HEK293T (cell line): Measurements from ENCODE around the gene SETDB2.

Experiments used
- CTCF ChIA-PET: fragments of 350-600 bp; formaldehyde crosslinking; extraction: SDS; loops from one replicate; lab custom pipeline; 2021; ENCODE audit warnings: antibody characterized with exemption, inconsistent platforms; lab: Yijun Ruan, JAX
- POLR2A ChIA-PET: fragments of 350-600 bp; formaldehyde crosslinking; extraction: SDS; loops from one replicate; lab custom pipeline; 2020; ENCODE audit warnings: antibody characterized with exemption, inconsistent platforms; lab: Yijun Ruan, JAX
- DNase-seq: peaks from one replicate; pipeline ENCODE4 v3.0.0; 2012; ENCODE audit warnings: mixed read lengths; ENCODE audit errors: extremely low spot score
- ARNT ChIP-seq: fragments of 450-650 bp; IDR thresholded peaks from 2 replicates; pipeline ENCODE4 v1.6.1; 2017; ENCODE audit warnings: mild to moderate bottlenecking
- BHLHE40 ChIP-seq: fragments of 450-650 bp; IDR thresholded peaks from 2 replicates; pipeline ENCODE4 v1.6.1; 2016; ENCODE audit warnings: mild to moderate bottlenecking, moderate library complexity, borderline replicate concordance
- CTBP1 ChIP-seq: fragments of 450-650 bp; IDR thresholded peaks from 2 replicates; pipeline ENCODE4 v1.6.1; 2016; ENCODE audit warnings: borderline replicate concordance
- ELF4 ChIP-seq: fragments of 450-650 bp; IDR thresholded peaks from 2 replicates; pipeline ENCODE4 v1.6.1; 2017; ENCODE audit warnings: antibody characterized with exemption
- FOXA1 ChIP-seq: fragments of 450-650 bp; IDR thresholded peaks from 2 replicates; pipeline ENCODE4 v1.6.1; 2016; ENCODE audit warnings: mild to moderate bottlenecking
- FOXK2 ChIP-seq: fragments of 450-650 bp; IDR thresholded peaks from 2 replicates; pipeline ENCODE4 v1.6.1; 2016; ENCODE audit warnings: mild to moderate bottlenecking
- FOXM1 ChIP-seq: fragments of 450-650 bp; IDR thresholded peaks from 2 replicates; pipeline ENCODE4 v1.6.1; 2017; ENCODE audit warnings: mild to moderate bottlenecking, borderline replicate concordance
- HDGF ChIP-seq: fragments of 450-650 bp; IDR thresholded peaks from 2 replicates; pipeline ENCODE4 v1.6.1; 2017; ENCODE audit warnings: antibody characterized with exemption, borderline replicate concordance
- L3MBTL2 ChIP-seq: fragments of 450-650 bp; conservative IDR thresholded peaks from 2 replicates; pipeline ENCODE4 v1.6.1; 2016; ENCODE audit warnings: mild to moderate bottlenecking
- LEF1 ChIP-seq: fragments of 450-650 bp; IDR thresholded peaks from 2 replicates; pipeline ENCODE4 v1.6.1; 2017; ENCODE audit warnings: mild to moderate bottlenecking, borderline replicate concordance
- NFRKB ChIP-seq: fragments of 450-650 bp; IDR thresholded peaks from 2 replicates; pipeline ENCODE4 v1.6.1; 2016; ENCODE audit warnings: mild to moderate bottlenecking, moderate library complexity
- SP1 ChIP-seq: fragments of 450-650 bp; IDR thresholded peaks from 2 replicates; pipeline ENCODE4 v1.6.1; 2017
- SUZ12 ChIP-seq: fragments of 450-650 bp; IDR thresholded peaks from 2 replicates; pipeline ENCODE4 v1.6.1; 2016; ENCODE audit warnings: mild to moderate bottlenecking
- TARDBP ChIP-seq: fragments of 450-650 bp; IDR thresholded peaks from 2 replicates; pipeline ENCODE4 v1.6.1; 2016
- ZNF384 ChIP-seq: fragments of 450-650 bp; IDR thresholded peaks from 2 replicates; pipeline ENCODE4 v1.6.1; 2016
- TF ChIP-seq, protein P1 (sequence below): fragments of 450-650 bp; IDR thresholded peaks from 2 replicates; pipeline ENCODE4 v1.6.1; 2016

Gene SETDB2

DNA sequence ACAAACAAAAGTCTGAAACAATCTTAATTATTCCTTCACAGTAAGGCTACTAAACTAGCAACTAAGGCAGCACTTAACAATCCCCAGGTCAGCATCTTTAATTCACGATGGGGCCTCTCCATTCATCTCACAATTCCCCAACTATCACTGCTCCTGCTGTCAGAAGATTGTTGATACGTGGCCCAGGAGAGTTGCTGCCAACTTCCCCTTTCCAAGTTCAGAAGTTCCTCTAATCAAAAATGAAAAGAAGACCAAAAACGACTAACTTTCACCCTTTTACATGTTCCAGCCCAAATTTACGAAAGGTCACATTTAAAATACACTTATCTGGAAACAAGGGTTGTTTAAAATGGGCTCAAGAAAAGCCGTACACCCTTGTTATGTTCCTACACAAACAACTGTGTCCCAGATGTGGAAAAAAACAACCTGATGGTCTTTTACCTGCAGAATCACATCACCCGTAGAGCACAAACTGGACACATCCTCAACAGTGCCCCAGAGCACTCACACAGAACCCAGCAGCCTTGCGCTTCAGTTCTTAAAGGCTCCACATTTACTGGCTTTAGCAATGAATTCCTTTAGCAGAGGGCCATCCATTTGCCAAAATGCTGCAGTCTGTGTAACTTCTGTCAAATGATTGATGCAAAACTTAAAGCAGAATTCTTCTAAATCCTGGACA is 89.7 kb downstream of the SETDB2 start:
- TF ChIP-seq, protein P1, sequence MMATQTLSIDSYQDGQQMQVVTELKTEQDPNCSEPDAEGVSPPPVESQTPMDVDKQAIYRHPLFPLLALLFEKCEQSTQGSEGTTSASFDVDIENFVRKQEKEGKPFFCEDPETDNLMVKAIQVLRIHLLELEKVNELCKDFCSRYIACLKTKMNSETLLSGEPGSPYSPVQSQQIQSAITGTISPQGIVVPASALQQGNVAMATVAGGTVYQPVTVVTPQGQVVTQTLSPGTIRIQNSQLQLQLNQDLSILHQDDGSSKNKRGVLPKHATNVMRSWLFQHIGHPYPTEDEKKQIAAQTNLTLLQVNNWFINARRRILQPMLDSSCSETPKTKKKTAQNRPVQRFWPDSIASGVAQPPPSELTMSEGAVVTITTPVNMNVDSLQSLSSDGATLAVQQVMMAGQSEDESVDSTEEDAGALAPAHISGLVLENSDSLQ = no peak
- no peak for TF ChIP-seq L3MBTL2
- TF ChIP-seq ZNF384 = no peak
- no peak for TF ChIP-seq BHLHE40
- TF ChIP-seq SP1 = no peak
- TF ChIP-seq TARDBP = no peak
- TF ChIP-seq FOXK2 = no peak
- TF ChIP-seq LEF1 = no peak
- TF ChIP-seq SUZ12 = no peak
- no peak for TF ChIP-seq NFRKB
- no peak for DNase-seq
- ChIA-PET POLR2A (no interaction called here), CTCF (no interaction called here)

DNA sequence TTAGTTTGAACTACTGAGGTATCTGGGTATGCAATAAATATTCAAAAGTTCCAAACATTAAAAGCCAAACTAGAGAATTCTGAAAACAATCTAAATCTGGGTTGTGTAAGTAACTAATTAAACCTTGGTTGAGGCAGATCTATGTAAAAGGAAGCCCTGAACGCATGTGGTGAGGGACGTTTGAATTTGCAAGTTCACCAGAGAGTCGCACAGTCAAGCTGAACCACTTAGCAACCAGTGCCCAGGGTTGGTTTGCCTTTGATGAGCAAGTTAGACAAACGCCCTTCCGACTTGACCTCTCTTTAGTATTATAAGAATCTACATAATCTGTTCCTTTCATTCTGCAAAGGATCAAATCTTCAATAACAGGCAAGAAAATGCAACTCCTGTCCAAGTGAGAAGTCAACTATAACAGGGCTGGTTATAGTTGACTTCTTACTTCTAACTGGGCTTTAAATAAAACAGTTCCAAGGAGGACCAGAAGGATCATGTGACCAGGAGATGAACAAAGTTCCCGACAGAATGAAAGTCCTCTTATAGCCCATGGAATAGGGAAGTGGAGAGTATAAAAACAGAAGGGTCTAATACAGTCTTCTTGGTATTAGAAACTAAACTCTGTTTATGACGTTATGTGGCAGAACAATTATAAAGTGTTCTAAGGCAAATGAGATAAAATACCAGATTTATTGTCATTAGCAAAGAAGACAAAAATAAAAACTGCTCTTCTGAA is 92.2 kb downstream of the SETDB2 start:
- TF ChIP-seq LEF1 (no peak), HDGF (no peak), L3MBTL2 (no peak), ELF4 (no peak), ARNT (no peak), BHLHE40 (no peak), FOXA1 (no peak), FOXK2 (no peak), FOXM1 (no peak), SUZ12 (no peak), SP1 (no peak), NFRKB (no peak), ZNF384 (no peak), TARDBP (no peak), CTBP1 (no peak)
- TF ChIP-seq, protein P1 = no peak
- DNase-seq = no peak
- CTCF ChIA-PET = no interaction called here
- POLR2A ChIA-PET = no interaction called here

DNA sequence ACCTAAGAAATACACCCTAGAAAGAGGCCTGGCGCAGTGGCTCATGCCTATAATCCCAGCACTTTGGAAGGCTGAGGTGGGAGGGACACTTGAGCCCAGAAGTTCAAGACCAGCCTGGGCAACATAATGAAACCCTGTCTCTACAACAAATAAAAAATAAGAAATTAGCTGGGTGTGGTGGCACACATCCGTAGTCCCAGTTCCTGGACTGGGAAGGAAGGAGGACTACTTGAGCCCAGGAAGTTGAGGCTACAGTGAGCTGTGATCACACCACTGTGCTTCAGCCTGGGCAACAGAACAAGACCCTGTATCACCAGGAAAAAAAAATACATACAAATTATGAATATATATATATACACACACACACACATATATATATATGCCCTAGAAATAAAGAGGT is 94.3 kb downstream of the SETDB2 start:
- DNase-seq = no peak
- POLR2A ChIA-PET = no interaction called here
- CTCF ChIA-PET = no interaction called here
- TF ChIP-seq FOXA1 (no peak), NFRKB (no peak), CTBP1 (no peak), HDGF (no peak), LEF1 (no peak), BHLHE40 (no peak), ZNF384 (no peak), TARDBP (no peak), FOXM1 (no peak)

DNA sequence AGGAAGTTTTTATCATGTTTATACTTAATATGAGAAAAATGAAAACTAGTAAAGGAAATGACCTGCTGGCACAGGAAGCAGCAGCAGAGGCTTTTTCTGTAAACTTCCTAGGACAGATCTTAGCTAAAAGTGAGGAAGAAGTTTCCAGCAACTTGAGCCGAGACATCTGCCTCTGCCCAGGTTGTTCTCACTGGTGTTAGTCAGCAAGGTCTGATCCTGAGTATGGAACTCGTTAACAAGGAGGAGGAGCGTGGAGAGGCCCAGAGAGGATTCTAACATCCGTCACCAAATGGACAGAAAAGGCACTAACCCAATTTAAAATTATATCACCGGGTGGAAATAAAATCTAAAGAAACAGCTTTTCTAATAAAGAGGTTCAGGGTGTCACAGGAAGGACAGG is 95.2 kb downstream of the SETDB2 start:
- DNase-seq = no peak
- ChIA-PET POLR2A (no interaction called here), CTCF (no interaction called here)

DNA sequence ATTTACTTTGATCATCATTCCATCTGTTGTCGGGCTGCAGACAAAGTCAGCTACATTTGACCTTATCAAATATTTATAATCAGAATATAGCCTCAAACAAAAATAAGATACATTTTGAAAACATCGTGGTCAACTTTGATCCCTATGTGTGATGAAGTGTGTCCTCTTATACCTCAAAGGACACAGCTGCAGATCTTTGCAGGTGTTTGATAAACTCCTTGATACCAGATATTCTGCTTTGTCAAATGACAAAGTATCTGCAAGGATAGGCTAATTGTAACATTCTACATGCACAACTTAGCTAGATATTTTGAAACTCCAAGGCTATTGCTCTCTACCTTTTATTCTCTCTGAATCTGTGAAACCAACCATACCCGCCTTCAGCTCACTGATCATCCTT is 95.7 kb downstream of the SETDB2 start:
- CTCF ChIA-PET = no interaction called here
- DNase-seq = no peak
- no peak for TF ChIP-seq ZNF384
- no peak for TF ChIP-seq NFRKB
- TF ChIP-seq SP1 = no peak
- TF ChIP-seq ELF4 = no peak
- TF ChIP-seq, protein P1 = no peak
- no peak for TF ChIP-seq ARNT
- POLR2A ChIA-PET = no interaction called here

More for the DNA sequence above, 95.2 kb downstream of the SETDB2 start:
- TF ChIP-seq CTBP1 (no peak), BHLHE40 (no peak), FOXA1 (no peak), LEF1 (no peak), NFRKB (no peak), ARNT (no peak), L3MBTL2 (no peak), HDGF (no peak), SUZ12 (no peak), TARDBP (no peak), ZNF384 (no peak), SP1 (no peak), FOXK2 (no peak), ELF4 (no peak), FOXM1 (no peak)
- TF ChIP-seq, protein P1 = no peak

DNA sequence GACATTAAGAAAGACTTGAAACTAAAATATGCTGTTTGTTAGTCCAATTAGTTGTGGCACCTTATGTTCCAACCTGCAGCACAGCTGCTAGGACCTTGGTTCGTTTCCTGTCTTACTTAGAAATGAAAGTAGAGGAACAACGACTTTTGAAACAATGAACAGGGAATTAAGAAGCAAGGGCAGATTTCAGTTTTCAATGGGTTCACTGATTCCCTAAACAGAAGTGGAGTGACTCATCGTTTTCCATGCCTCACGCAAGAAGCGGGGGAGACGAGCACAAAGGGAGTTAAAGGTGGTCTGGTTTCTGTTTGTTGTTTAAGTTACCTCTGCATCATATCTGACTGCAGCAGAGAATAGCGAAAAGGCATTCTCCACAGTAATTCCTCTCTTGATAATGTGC is 96.5 kb downstream of the SETDB2 start:
- DNase-seq = no peak
- no peak for TF ChIP-seq FOXA1
- TF ChIP-seq CTBP1 = no peak
- no peak for TF ChIP-seq LEF1
- no peak for TF ChIP-seq BHLHE40
- TF ChIP-seq ARNT = no peak
- no peak for TF ChIP-seq ZNF384
- TF ChIP-seq NFRKB = no peak
- no peak for TF ChIP-seq SP1
- TF ChIP-seq, protein P1 = no peak
- no peak for TF ChIP-seq HDGF
- TF ChIP-seq ELF4 = no peak
- TF ChIP-seq FOXK2 = no peak
- TF ChIP-seq FOXM1 = no peak
- TF ChIP-seq SUZ12 = no peak
- no peak for TF ChIP-seq TARDBP
- no peak for TF ChIP-seq L3MBTL2
- ChIA-PET POLR2A (no interaction called here), CTCF (no interaction called here)
